ENCODE results near the gene MIPOL1.

DNA sequence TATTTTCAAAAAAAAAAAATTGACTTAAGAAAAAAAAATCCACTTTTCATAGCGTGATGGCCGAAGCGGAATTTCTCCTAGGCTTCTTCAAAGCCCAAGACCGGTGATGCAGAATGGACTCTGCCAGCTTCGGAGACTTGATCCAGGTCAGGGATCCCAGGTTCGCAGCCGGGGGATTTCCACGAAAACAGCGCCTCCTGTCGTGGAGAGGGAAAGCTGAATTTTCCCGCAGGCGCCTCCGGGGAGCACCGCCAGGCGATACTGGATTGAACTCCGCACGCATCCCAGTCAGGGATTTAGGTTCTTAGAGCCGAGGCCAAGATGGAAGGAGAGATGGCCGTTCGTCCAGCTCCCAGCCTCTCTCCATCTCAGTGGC lies 399.8 kb downstream of the MIPOL1 start:
- TF ChIP-seq POLR2A (IDR thresholded peaks at IDR 0.05) = no peak
- TF ChIP-seq, protein P1, sequence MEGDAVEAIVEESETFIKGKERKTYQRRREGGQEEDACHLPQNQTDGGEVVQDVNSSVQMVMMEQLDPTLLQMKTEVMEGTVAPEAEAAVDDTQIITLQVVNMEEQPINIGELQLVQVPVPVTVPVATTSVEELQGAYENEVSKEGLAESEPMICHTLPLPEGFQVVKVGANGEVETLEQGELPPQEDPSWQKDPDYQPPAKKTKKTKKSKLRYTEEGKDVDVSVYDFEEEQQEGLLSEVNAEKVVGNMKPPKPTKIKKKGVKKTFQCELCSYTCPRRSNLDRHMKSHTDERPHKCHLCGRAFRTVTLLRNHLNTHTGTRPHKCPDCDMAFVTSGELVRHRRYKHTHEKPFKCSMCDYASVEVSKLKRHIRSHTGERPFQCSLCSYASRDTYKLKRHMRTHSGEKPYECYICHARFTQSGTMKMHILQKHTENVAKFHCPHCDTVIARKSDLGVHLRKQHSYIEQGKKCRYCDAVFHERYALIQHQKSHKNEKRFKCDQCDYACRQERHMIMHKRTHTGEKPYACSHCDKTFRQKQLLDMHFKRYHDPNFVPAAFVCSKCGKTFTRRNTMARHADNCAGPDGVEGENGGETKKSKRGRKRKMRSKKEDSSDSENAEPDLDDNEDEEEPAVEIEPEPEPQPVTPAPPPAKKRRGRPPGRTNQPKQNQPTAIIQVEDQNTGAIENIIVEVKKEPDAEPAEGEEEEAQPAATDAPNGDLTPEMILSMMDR (IDR thresholded peaks at IDR 0.05) = no peak

All from ovary (tissue), 3 donors.